SU-DHL-6 (cell line): ENCODE data around the gene GRB10.

Source experiments
- H2AFZ ChIP-seq: fragments of 200-600 bp; sonication (generic); 2 replicates; pipeline ENCODE4 v1.6.1; 2014; ENCODE audit warnings: low read depth, mild to moderate bottlenecking, moderate library complexity, mixed read lengths, antibody characterized with exemption, low read length; ENCODE audit not compliant: severe bottlenecking
- H3F3A ChIP-seq: fragments of 200-600 bp; shearing (Covaris generic); 2 replicates; pipeline ENCODE4 v1.6.0; 2016; ENCODE audit warnings: antibody characterized with exemption, mild to moderate bottlenecking; ENCODE audit not compliant: insufficient read depth
- H3K27ac ChIP-seq: fragments of 200-600 bp; sonication (generic); 2 replicates; pipeline ENCODE4 v1.5.1; 2016; ENCODE audit warnings: low read depth, mild to moderate bottlenecking, low read length, moderate library complexity, mixed read lengths
- H3K27me3 ChIP-seq: fragments of 200-600 bp; sonication (generic), shearing (Covaris generic); 2 replicates; pipeline ENCODE4 v1.6.0; 2014; ENCODE audit warnings: mild to moderate bottlenecking, low read length
- H3K36me3 ChIP-seq: fragments of 200-600 bp; sonication (generic); 2 replicates; pipeline ENCODE4 v1.6.1; 2014; ENCODE audit warnings: mild to moderate bottlenecking, low read length, mixed read lengths
- H3K4me2 ChIP-seq: fragments of 300-600, 200-600 bp; shearing (Covaris generic), sonication (generic); 2 replicates; pipeline ENCODE4 v1.6.0; 2014; ENCODE audit warnings: low read length, low read depth, mild to moderate bottlenecking; ENCODE audit not compliant: poor library complexity, severe bottlenecking
- H3K4me3 ChIP-seq: fragments of 200-600 bp; sonication (generic); 2 replicates; pipeline ENCODE4 v1.5.1; 2014; ENCODE audit warnings: antibody characterized with exemption, low read length, mild to moderate bottlenecking, mixed read lengths; ENCODE audit not compliant: insufficient read depth, poor library complexity, severe bottlenecking
- H3K79me2 ChIP-seq: fragments of 200-600 bp; sonication (generic); 2 replicates; pipeline ENCODE4 v1.6.1; 2014; ENCODE audit warnings: mild to moderate bottlenecking, low read length, moderate library complexity; ENCODE audit not compliant: insufficient read depth
- H3K9ac ChIP-seq: fragments of 200-600 bp; sonication (generic); 2 replicates; pipeline ENCODE4 v1.7.0; 2014; ENCODE audit warnings: mild to moderate bottlenecking, low read length
- H3K9me2 ChIP-seq: fragments of 200-600 bp; sonication (generic); replicated peaks from 2 replicates; pipeline ENCODE4 v1.6.1; 2014; ENCODE audit warnings: low read length; ENCODE audit not compliant: insufficient read depth
- H3K9me3 ChIP-seq: fragments of 200-600 bp; sonication (generic); 2 replicates; pipeline ENCODE4 v1.6.1; 2014; ENCODE audit warnings: low read length, mixed read lengths; ENCODE audit not compliant: insufficient read depth
- H4K20me1 ChIP-seq: fragments of 200-600 bp; sonication (generic); 2 replicates; pipeline ENCODE4 v1.6.1; 2014; ENCODE audit warnings: low read depth, mild to moderate bottlenecking, antibody characterized with exemption, low read length, moderate library complexity, mixed read lengths
- EZH2phosphoT487 ChIP-seq: fragments of 200-600 bp; sonication (generic), shearing (Covaris generic); conservative IDR thresholded peaks from 2 replicates; pipeline ENCODE4 v1.6.1; 2018; ENCODE audit warnings: mild to moderate bottlenecking, antibody characterized with exemption, low read length, moderate library complexity, mixed read lengths
- TF ChIP-seq, protein P1 (sequence below): fragments of 200-600 bp; sonication (generic); IDR thresholded peaks from one replicate; pipeline ENCODE4 v1.5.1; 2017; ENCODE audit warnings: antibody characterized with exemption, mild to moderate bottlenecking, low read length, moderate library complexity; ENCODE audit not compliant: insufficient read depth, poor library complexity, severe bottlenecking

Gene GRB10

DNA sequence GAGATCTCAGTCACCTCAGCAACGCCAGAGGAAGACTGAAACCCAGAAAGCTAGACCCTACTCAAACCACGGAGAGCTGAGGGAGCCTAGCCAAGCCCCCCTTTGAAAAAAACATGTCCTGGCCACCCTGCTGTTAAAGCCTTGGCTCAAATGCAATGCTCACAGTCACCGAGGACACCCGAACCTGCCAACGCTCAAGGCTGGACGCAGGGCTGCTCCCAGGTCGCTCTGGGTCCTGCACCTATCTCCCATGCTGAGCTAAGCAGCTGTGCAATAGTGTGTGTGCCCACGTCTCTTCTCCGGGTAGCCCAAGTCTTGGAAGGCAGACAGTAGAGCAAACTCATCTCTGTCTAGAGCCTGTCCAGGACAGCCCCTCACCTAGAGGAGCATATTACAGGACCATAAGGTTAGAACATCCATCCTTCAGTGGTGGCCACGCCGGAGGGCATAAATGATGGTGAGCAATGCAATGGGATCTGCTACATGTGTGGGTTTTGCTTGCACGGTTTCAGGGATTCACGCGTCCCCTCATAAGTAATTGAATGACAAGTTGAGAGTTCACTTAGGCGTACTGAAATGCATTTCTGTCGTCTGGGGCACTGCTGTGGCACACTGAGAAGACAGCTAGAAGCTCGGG is 123.2 kb downstream of the GRB10 start:
- H3K9ac ChIP-seq, result no peak overlapping the region
- H3K9me3 ChIP-seq, result no peaks in the 10 kb centered on the region
- no peaks in the 10 kb centered on the region for H3K9me2 ChIP-seq
- no peaks in the 10 kb centered on the region for H3K79me2 ChIP-seq
- no peak overlapping the region for H3K4me3 ChIP-seq
- H2AFZ ChIP-seq, result no peak overlapping the region
- no peak overlapping the region for H3K4me2 ChIP-seq
- H3K27ac ChIP-seq, result no peak overlapping the region
- no peaks in the 10 kb centered on the region for H4K20me1 ChIP-seq
- no peaks in the 10 kb centered on the region for H3F3A ChIP-seq
- no peaks in the 10 kb centered on the region for H3K27me3 ChIP-seq
- no peak for TF ChIP-seq EZH2phosphoT487
- TF ChIP-seq, protein P1, sequence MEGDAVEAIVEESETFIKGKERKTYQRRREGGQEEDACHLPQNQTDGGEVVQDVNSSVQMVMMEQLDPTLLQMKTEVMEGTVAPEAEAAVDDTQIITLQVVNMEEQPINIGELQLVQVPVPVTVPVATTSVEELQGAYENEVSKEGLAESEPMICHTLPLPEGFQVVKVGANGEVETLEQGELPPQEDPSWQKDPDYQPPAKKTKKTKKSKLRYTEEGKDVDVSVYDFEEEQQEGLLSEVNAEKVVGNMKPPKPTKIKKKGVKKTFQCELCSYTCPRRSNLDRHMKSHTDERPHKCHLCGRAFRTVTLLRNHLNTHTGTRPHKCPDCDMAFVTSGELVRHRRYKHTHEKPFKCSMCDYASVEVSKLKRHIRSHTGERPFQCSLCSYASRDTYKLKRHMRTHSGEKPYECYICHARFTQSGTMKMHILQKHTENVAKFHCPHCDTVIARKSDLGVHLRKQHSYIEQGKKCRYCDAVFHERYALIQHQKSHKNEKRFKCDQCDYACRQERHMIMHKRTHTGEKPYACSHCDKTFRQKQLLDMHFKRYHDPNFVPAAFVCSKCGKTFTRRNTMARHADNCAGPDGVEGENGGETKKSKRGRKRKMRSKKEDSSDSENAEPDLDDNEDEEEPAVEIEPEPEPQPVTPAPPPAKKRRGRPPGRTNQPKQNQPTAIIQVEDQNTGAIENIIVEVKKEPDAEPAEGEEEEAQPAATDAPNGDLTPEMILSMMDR, result no peak
- H3K36me3 ChIP-seq, result no peaks in the 10 kb centered on the region

DNA sequence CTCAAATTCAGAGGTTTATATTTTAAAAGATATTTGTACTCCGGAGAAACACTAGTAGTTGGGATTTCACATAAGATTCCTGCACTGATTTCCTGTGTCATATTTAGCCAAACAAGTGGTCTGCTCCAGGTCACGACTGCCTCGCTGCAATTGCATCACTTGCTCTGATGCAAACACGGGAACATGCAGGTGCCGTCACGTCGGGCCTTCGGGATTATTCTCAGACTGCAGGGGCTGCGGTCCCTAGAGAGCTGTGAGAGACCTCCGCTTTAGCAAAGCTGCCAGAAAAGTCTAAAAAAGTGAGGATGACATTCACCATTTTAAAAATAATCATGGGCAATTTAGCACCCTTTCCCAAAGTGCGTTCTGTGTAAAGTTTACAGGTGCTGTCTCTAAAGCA is 124.0 kb downstream of the GRB10 start:
- no peak overlapping the region for H3K27ac ChIP-seq
- H3F3A ChIP-seq, result no peaks in the 10 kb centered on the region
- no peaks in the 10 kb centered on the region for H3K79me2 ChIP-seq
- H3K9me2 ChIP-seq, result no peaks in the 10 kb centered on the region
- no peak overlapping the region for H3K9ac ChIP-seq
- no peaks in the 10 kb centered on the region for H3K36me3 ChIP-seq
- no peak overlapping the region for H2AFZ ChIP-seq
- H3K27me3 ChIP-seq, result no peaks in the 10 kb centered on the region; the same call in 1 of the 2 replicates
- H3K4me3 ChIP-seq, result no peak overlapping the region
- H3K9me3 ChIP-seq, result no peaks in the 10 kb centered on the region
- no peaks in the 10 kb centered on the region for H4K20me1 ChIP-seq
- no peak for TF ChIP-seq EZH2phosphoT487
- TF ChIP-seq, protein P1, result no peak
- H3K4me2 ChIP-seq, result no peak overlapping the region

DNA sequence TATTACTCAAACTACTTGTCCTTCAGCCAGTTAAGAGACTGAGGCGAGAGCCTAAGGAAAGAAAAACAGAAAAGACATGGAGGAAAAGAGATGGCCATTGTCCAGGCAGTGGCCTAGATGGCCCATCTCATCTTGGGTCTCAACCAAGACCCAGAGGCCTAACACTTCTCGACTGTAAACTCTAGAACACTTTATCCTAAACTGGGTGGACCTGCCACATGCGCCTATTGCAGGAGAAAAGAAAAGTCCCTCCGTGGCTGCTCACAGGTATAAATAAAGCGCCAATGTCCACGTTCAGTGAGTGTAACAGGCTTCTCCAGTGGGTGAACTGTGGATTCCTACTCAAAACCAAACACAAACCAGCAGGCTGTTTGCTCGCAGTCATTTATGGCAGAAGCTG is 124.8 kb downstream of the GRB10 start:
- Histone ChIP-seq H3K9ac (no peak overlapping the region), H3K36me3 (no peaks in the 10 kb centered on the region), H3K79me2 (no peaks in the 10 kb centered on the region), H3K9me2 (no peaks in the 10 kb centered on the region), H3K4me3 (no peak overlapping the region), H3K4me2 (no peak overlapping the region), H3K27me3 (no peaks in the 10 kb centered on the region; the same call in 1 of the 2 replicates), H3F3A (no peaks in the 10 kb centered on the region), H3K9me3 (no peaks in the 10 kb centered on the region), H2AFZ (no peak overlapping the region), H3K27ac (no peak overlapping the region), H4K20me1 (no peaks in the 10 kb centered on the region)
- TF ChIP-seq, protein P1, result no peak
- no peak for TF ChIP-seq EZH2phosphoT487
